Smooth muscle cell (in vitro differentiated cells): ENCODE results near the gene VN1R4. TPM values are rescaled to one million over a fixed set of nuclear protein-coding genes. Genes with fewer than 3 reads are reported as not detected.
"Not testable (repeated sequence)": the region's sequence is repeated elsewhere in the genome, so short reads cannot be mapped to it uniquely, and the experiment has no call there.

Source experiments
- DNase-seq: peaks from one replicate; lab custom pipeline; 2025; ENCODE audit not compliant: unreplicated experiment; lab: John Stamatoyannopoulos, UW
- H2AFZ ChIP-seq: fragments of 200-600 bp; sonication (generic); 2 replicates; pipeline ENCODE4 v1.6.0; 2016; ENCODE audit warnings: antibody characterized with exemption, low read depth, mild to moderate bottlenecking
- H3F3A ChIP-seq: fragments of 200-600 bp; sonication (generic); 2 replicates; pipeline ENCODE4 v1.6.0; 2017; ENCODE audit warnings: antibody characterized with exemption, low read depth
- H3K27ac ChIP-seq: fragments of 200-600 bp; sonication (generic); 2 replicates; pipeline ENCODE4 v1.5.1; 2016; ENCODE audit warnings: low read depth, mild to moderate bottlenecking
- H3K27me3 ChIP-seq: fragments of 200-600 bp; sonication (generic); 2 replicates; pipeline ENCODE4 v1.6.1; 2016; ENCODE audit warnings: low read depth, mild to moderate bottlenecking
- H3K36me3 ChIP-seq: fragments of 200-600 bp; sonication (generic); 2 replicates; pipeline ENCODE4 v1.5.1; 2016; ENCODE audit warnings: low read depth
- H3K4me1 ChIP-seq: fragments of 200-600 bp; sonication (generic); 2 replicates; pipeline ENCODE4 v1.5.1; 2016; ENCODE audit warnings: low read depth
- H3K4me2 ChIP-seq: fragments of 200-600 bp; sonication (generic); 2 replicates; pipeline ENCODE4 v1.6.0; 2016; ENCODE audit warnings: mild to moderate bottlenecking
- H3K4me3 ChIP-seq: fragments of 200-600 bp; sonication (generic); 2 replicates; pipeline ENCODE4 v1.5.1; 2016; ENCODE audit warnings: mild to moderate bottlenecking
- H3K79me2 ChIP-seq: fragments of 200-600 bp; sonication (generic); 2 replicates; pipeline ENCODE4 v1.6.0; 2016; ENCODE audit warnings: low read depth, mild to moderate bottlenecking
- H3K9ac ChIP-seq: fragments of 200-600 bp; sonication (generic); 2 replicates; pipeline ENCODE4 v1.6.0; 2016; ENCODE audit warnings: low read depth
- H3K9me3 ChIP-seq: fragments of 200-600 bp; sonication (generic); replicated peaks from 2 replicates; pipeline ENCODE4 v1.5.1; 2016; ENCODE audit warnings: low read depth
- H4K20me1 ChIP-seq: fragments of 200-600 bp; sonication (generic); 2 replicates; pipeline ENCODE4 v1.6.0; 2016; ENCODE audit warnings: low read depth
- WGBS: methylation state at CpG from one replicate; pipeline ENCODE4 v1.1.7; 2016; ENCODE audit warnings: low lambda C conversion rate; 5-methylcytosine and 5-hydroxymethylcytosine counted together
- polyA plus RNA-seq: library from polyadenylated mRNA; unstranded; fragments of >200 nt; fragmentation: Nextera tagmentation; extraction: Ambion mirVana; gene quantifications from 2 replicates; pipeline ENCODE4 v1.2.1, GENCODE V29; 2016
- total RNA-seq: library from RNA; depleted of rRNA; stranded (reverse); fragments of >200 nt; gene quantifications from 2 replicates; pipeline ENCODE4 v1.2.3, GENCODE V29; 2014
- TF ChIP-seq, protein P1 (sequence below): fragments of 200-600 bp; sonication (generic); IDR thresholded peaks from 2 replicates; pipeline ENCODE4 v1.5.1; 2017; ENCODE audit warnings: borderline replicate concordance, mild to moderate bottlenecking, antibody characterized with exemption; ENCODE audit not compliant: insufficient read depth, poor library complexity, severe bottlenecking

The VN1R4 gene
- total and polyA plus RNA-seq, 2 experiments from 2014 or later: not detected

DNA sequence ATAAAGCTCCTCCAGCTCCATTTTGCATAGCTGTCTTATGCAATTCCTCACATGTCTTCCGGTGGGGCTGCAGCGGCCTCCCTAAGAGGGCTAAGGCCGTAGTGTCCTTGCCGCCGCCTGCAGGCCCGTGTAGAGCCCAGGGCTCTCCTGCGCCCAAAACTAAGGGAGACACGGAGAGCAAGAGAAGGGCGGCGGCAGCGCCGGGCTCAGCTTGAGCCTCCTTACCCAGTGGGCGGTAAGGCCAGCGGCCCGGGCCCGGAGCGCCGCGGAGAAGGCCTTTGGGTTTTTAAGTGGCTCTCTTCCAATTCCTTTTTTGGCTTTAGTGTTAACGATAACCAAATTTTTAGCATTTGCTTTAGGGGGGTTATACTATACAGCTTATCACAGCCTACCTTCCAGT lies 42.9 kb downstream of the VN1R4 start:
- peaks cover 22% of the 10 kb centered on the region for H3K9me3 ChIP-seq
- H3F3A ChIP-seq: no peaks in the 10 kb centered on the region
- TF ChIP-seq, protein P1, sequence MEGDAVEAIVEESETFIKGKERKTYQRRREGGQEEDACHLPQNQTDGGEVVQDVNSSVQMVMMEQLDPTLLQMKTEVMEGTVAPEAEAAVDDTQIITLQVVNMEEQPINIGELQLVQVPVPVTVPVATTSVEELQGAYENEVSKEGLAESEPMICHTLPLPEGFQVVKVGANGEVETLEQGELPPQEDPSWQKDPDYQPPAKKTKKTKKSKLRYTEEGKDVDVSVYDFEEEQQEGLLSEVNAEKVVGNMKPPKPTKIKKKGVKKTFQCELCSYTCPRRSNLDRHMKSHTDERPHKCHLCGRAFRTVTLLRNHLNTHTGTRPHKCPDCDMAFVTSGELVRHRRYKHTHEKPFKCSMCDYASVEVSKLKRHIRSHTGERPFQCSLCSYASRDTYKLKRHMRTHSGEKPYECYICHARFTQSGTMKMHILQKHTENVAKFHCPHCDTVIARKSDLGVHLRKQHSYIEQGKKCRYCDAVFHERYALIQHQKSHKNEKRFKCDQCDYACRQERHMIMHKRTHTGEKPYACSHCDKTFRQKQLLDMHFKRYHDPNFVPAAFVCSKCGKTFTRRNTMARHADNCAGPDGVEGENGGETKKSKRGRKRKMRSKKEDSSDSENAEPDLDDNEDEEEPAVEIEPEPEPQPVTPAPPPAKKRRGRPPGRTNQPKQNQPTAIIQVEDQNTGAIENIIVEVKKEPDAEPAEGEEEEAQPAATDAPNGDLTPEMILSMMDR: no peak
- 96% methylated on average over 17 of the region's 20 CpGs for WGBS
- no peak for DNase-seq
- H3K27me3 ChIP-seq: no peaks in the 10 kb centered on the region
- H3K9ac ChIP-seq: no peak overlapping the region
- H3K4me1 ChIP-seq: no peaks in the 10 kb centered on the region
- H3K36me3 ChIP-seq: no peaks in the 10 kb centered on the region
- no peak overlapping the region for H3K4me3 ChIP-seq
- no peaks in the 10 kb centered on the region for H3K79me2 ChIP-seq
- H4K20me1 ChIP-seq: no peaks in the 10 kb centered on the region
- H2AFZ ChIP-seq: no peak overlapping the region
- no peak overlapping the region for H3K4me2 ChIP-seq
- H3K27ac ChIP-seq: no peak overlapping the region

DNA sequence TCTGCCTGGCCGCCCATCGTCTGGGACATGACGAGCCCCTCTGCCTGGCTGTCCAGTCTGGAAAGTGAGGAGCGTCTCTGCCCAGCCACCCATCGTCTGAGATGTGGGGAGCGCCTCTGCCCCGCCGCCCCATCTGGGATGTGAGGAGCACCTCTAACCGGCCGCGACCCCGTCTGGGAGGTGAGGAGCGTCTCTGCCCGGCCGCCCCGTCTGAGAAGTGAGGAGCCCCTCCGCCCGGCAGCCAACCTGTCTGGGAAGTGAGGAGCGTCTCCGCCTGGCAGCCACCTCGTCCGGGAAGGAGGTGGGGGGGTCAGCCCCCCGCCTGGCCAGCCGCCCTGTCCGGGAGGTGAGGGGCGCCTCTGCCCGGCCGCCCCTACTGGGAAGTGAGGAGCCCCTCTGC lies 44.8 kb downstream of the VN1R4 start:
- 98% methylated on average over 23 of the region's 28 CpGs for WGBS
- not testable (repeated sequence) for H3K27ac ChIP-seq

More for the DNA sequence above, 44.8 kb downstream of the VN1R4 start:
- H3K4me1 ChIP-seq, H2AFZ ChIP-seq, H3K9ac ChIP-seq, H3K27me3 ChIP-seq, H3F3A ChIP-seq, H3K36me3 ChIP-seq, H3K4me3 ChIP-seq, H4K20me1 ChIP-seq, DNase-seq, H3K79me2 ChIP-seq, H3K4me2 ChIP-seq: not testable (repeated sequence)
- peaks cover 23% of the 10 kb centered on the region for H3K9me3 ChIP-seq

Other genes with a start within 250 kb of the VN1R4 start
- 0.09 TPM in 2 replicates for gene ERVV-2, start 223.0 kb downstream of the VN1R4 start, total RNA-seq
- not detected in 2 replicates for gene ERVV-2, start 223.0 kb downstream of the VN1R4 start, polyA plus RNA-seq
- 36.0 and 37.8 TPM in 2 replicates for gene ZNF160, start 164.3 kb downstream of the VN1R4 start, total RNA-seq
- gene ZNF160, start 164.3 kb downstream of the VN1R4 start, polyA plus RNA-seq: 18.5 and 22.3 TPM in 2 replicates
- 14.8 and 48.7 TPM in 2 replicates for gene ZNF415, start 134.8 kb downstream of the VN1R4 start, total RNA-seq
- gene ZNF415, start 134.8 kb downstream of the VN1R4 start, polyA plus RNA-seq: 6.7 and 12.4 TPM in 2 replicates
- 9.9 and 17.8 TPM in 2 replicates for gene ZNF347, start 108.7 kb downstream of the VN1R4 start, total RNA-seq
- 4.5 and 4.7 TPM in 2 replicates for gene ZNF347, start 108.7 kb downstream of the VN1R4 start, polyA plus RNA-seq
- gene ZNF665, start 74.4 kb downstream of the VN1R4 start, total RNA-seq: 2.8 and 9.9 TPM in 2 replicates
- gene ZNF665, start 74.4 kb downstream of the VN1R4 start, polyA plus RNA-seq: 4.4 and 6.0 TPM in 2 replicates
- gene ZNF677, start 12.8 kb downstream of the VN1R4 start, total RNA-seq: 43.0 and 62.4 TPM in 2 replicates
- 25.4 and 29.7 TPM in 2 replicates for gene ZNF677, start 12.8 kb downstream of the VN1R4 start, polyA plus RNA-seq
- not detected in 2 replicates for gene VN1R2, start 9.4 kb downstream of the VN1R4 start, total RNA-seq
- gene VN1R2, start 9.4 kb downstream of the VN1R4 start, polyA plus RNA-seq: not detected in 2 replicates
- gene ZNF845, start 66.0 kb upstream of the VN1R4 start, total RNA-seq: 9.5 and 11.2 TPM in 2 replicates
- gene ZNF845, start 66.0 kb upstream of the VN1R4 start, polyA plus RNA-seq: 2.0 and 3.1 TPM in 2 replicates
- gene ZNF525, start 98.0 kb upstream of the VN1R4 start, total RNA-seq: 10.9 and 11.7 TPM in 2 replicates
- 1.4 and 2.5 TPM in 2 replicates for gene ZNF525, start 98.0 kb upstream of the VN1R4 start, polyA plus RNA-seq
- 7.7 and 15.0 TPM in 2 replicates for gene ZNF765, start 127.4 kb upstream of the VN1R4 start, total RNA-seq
- gene ZNF765, start 127.4 kb upstream of the VN1R4 start, polyA plus RNA-seq: 3.8 and 4.3 TPM in 2 replicates
- 14.5 and 24.1 TPM in 2 replicates for gene ZNF761, start 164.3 kb upstream of the VN1R4 start, total RNA-seq
- 10.4 and 11.0 TPM in 2 replicates for gene ZNF761, start 164.3 kb upstream of the VN1R4 start, polyA plus RNA-seq
- gene ZNF813, start 200.0 kb upstream of the VN1R4 start, total RNA-seq: 5.4 and 5.9 TPM in 2 replicates
- gene ZNF813, start 200.0 kb upstream of the VN1R4 start, polyA plus RNA-seq: 2.4 TPM in 2 replicates